VCaP (cell line): Measurements from ENCODE around the gene HOXA5.

Experiments
- H3K27ac ChIP-seq: fragments of 450-650 bp; 2 replicates; pipeline ENCODE4 v1.5.1; 2017
- CTCF ChIP-seq: fragments of 450-650 bp; conservative IDR thresholded peaks from 2 replicates; pipeline ENCODE4 v1.5.1; 2017; ENCODE audit warnings: mild to moderate bottlenecking, moderate library complexity

Gene HOXA5

DNA sequence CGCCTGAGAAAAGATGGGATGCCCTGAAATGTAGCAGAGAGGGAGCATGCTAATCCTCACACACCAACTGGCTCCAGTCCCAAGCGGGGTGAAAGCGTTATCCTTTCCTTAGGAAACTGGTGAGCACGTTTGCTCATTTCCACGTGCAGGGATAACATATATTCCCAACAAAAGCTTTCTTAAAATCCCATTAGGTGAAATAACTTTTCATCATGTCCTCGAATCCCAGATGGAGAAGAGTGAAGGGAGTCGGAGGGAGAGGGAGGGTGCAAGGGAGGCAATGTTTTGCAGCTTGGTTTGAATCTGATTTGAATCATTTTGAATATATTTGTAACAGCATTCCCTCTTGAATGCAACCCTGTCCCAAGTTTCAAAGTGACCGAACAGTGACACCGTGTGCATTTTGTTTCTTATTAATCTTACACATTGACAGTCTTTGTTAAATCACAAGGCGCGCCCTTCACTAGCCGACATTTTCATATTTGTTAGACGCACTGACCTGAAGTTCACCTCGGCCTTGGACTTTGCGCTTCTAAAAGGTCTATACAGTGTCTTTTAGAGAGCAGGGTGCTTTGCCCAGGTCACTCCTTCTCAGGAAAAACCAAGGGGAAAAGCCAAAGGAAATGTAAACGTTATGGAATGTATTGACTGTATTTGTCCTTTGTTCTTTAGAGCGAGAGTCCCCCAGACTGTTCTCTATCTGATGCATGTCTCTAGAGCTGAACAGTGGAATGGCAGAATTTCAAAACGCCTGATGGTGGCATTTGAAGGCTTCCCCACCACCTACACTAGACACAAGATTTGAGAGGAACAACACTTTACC, 9.9 kb downstream of the HOXA5 start:
- H3K27ac ChIP-seq = no peak overlapping the region
- TF ChIP-seq CTCF = no peak

DNA sequence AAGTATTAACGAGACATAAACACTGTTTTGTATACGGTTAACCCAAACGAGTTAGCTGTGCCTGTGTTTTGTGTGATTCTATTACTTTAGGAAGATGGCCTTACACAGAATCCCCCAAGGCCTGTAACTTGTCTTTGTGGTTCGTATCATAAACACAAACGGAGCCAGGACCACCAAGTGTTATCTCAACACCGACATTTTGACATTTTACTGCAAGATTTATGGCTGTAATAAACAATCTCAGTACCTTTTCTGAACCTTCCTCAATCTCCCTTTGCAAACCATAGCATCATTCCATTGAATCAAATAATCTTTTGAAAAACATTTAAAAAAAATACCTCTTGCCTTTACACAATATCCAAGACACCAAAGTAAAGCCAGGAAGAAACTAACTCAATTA, 10.5 kb downstream of the HOXA5 start:
- H3K27ac ChIP-seq = no peak overlapping the region
- no peak for TF ChIP-seq CTCF

DNA sequence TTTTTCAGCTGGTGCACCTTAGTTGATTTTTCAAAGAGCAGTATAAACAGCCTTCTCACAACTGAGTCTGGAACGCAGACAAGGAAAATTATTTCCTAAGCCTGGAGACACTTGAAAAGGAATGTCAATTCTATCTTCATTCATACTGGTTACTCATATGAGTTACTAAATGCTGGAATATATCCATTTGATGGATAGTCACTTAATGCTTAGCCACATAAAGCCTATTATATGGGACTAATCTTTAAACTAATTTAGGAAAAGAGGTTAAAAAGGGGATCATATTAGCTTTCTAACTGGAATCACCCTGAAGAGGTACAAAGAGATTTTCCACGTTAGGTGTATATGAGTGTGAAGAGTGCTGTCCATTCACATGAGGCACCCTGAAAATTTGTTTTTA, 11.3 kb downstream of the HOXA5 start:
- TF ChIP-seq CTCF = no peak
- no peak overlapping the region for H3K27ac ChIP-seq

GRCh38 chr7:27131390-27131819, 12.1 kb downstream of the HOXA5 start:
- no peak for TF ChIP-seq CTCF

GRCh38 chr7:27130540-27131389, 12.7 kb downstream of the HOXA5 start, which contains the start of gene HOXA4:
HOXA4 (minus strand) TSS chr7:27130757; CDS start chr7:27130733, 24 bp downstream.
- H3K27ac ChIP-seq = peak within 1 kb of the TSS; percentile 71
- no peak for TF ChIP-seq CTCF

More at GRCh38 chr7:27131390-27131819, 12.1 kb downstream of the HOXA5 start:
- peak overlapping the region; percentile 71; the same call in 1 of the 2 replicates for H3K27ac ChIP-seq

GRCh38 chr7:27129729-27130539, 13.5 kb downstream of the HOXA5 start:
- H3K27ac ChIP-seq = peak overlapping the region; percentile 71
- peak; percentile 46 for TF ChIP-seq CTCF
